HUES6 (cell line): ENCODE data around the gene ARL6.
"Not testable (repeated sequence)": the region's sequence is repeated elsewhere in the genome, so short reads cannot be mapped to it uniquely, and the experiment has no call there.

ENCODE experiments used
- H3K27ac ChIP-seq: 2 replicates; pipeline ENCODE4 v1.7.0; 2013; ENCODE audit warnings: low read depth, mild to moderate bottlenecking, low read length, inconsistent platforms
- H3K27me3 ChIP-seq: 2 replicates; pipeline ENCODE4 v1.6.1; 2013; ENCODE audit warnings: low read length; ENCODE audit not compliant: control insufficient read depth, insufficient read depth
- H3K36me3 ChIP-seq: 2 replicates; pipeline ENCODE4 v1.6.1; 2013; ENCODE audit warnings: low read length; ENCODE audit not compliant: control insufficient read depth, insufficient read depth
- H3K4me1 ChIP-seq: 2 replicates; pipeline ENCODE4 v1.6.1; 2013; ENCODE audit warnings: low read length; ENCODE audit not compliant: control insufficient read depth, insufficient read depth
- H3K4me3 ChIP-seq: 2 replicates; pipeline ENCODE4 v1.5.1; 2013; ENCODE audit warnings: low read depth, low read length
- H3K9ac ChIP-seq: one replicate; pipeline ENCODE4 v1.6.1; 2013; ENCODE audit warnings: mild to moderate bottlenecking, low read length
- H3K9me3 ChIP-seq: 2 replicates; pipeline ENCODE4 v1.6.1; 2013; ENCODE audit warnings: low read depth, low read length; ENCODE audit not compliant: control insufficient read depth, insufficient read depth

Gene ARL6

GRCh38 chr3:97821774-97822358 is 57.3 kb downstream of the ARL6 start, which contains the start of gene CRYBG3:
Gene CRYBG3, plus strand, starts transcription at chr3:97822011. Its CDS starts 196 bp downstream, at chr3:97822207.
- Histone ChIP-seq H3K27ac (peak within 1 kb of the TSS; percentile 22; the same call in 1 of the 2 replicates), H3K9me3 (no peaks in the 10 kb centered on the region)

GRCh38 chr3:97822359-97822775 is 57.8 kb downstream of the ARL6 start:
- H3K36me3 ChIP-seq: no peaks in the 10 kb centered on the region
- H3K4me1 ChIP-seq: peaks cover 8% of the 10 kb centered on the region; the same call in 1 of the 2 replicates
- peak overlapping the region; percentile 79 for H3K9ac ChIP-seq
- no peaks in the 10 kb centered on the region for H3K9me3 ChIP-seq
- peak overlapping the region; percentile 92 for H3K4me3 ChIP-seq
- H3K27ac ChIP-seq: peak overlapping the region; percentile 22; the same call in 1 of the 2 replicates
- H3K27me3 ChIP-seq: peaks cover 33% of the 10 kb centered on the region

More at GRCh38 chr3:97821774-97822358, 57.3 kb downstream of the ARL6 start, which contains the start of gene CRYBG3:
- Histone ChIP-seq H3K4me1 (peaks cover 8% of the 10 kb centered on the region; the same call in 1 of the 2 replicates), H3K9ac (peak within 1 kb of the TSS; percentile 79), H3K27me3 (peaks cover 33% of the 10 kb centered on the region), H3K4me3 (peak within 1 kb of the TSS; percentile 92), H3K36me3 (no peaks in the 10 kb centered on the region)

- H3K36me3 ChIP-seq: no peaks in the 10 kb centered on the region
- peak overlapping the region; percentile 92 for H3K4me3 ChIP-seq
- peaks cover 8% of the 10 kb centered on the region; the same call in 1 of the 2 replicates for H3K4me1 ChIP-seq
- H3K27me3 ChIP-seq: peaks cover 33% of the 10 kb centered on the region
- no peaks in the 10 kb centered on the region for H3K9me3 ChIP-seq
- H3K9ac ChIP-seq: no peak overlapping the region
- no peak overlapping the region for H3K27ac ChIP-seq
These were observed 58.8 kb downstream of the ARL6 start for GRCh38 chr3:97823046-97824004.

GRCh38 chr3:97825101-97825500 is 60.5 kb downstream of the ARL6 start:
- Histone ChIP-seq H3K4me3 (no peak overlapping the region), H3K4me1 (peaks cover 8% of the 10 kb centered on the region; the same call in 1 of the 2 replicates), H3K27me3 (peaks cover 33% of the 10 kb centered on the region), H3K9me3 (no peaks in the 10 kb centered on the region), H3K27ac (no peak overlapping the region), H3K9ac (no peak overlapping the region), H3K36me3 (no peaks in the 10 kb centered on the region)

GRCh38 chr3:97827741-97828471 is 63.3 kb downstream of the ARL6 start:
- H3K9me3 ChIP-seq: no peaks in the 10 kb centered on the region
- peaks cover 8% of the 10 kb centered on the region; the same call in 1 of the 2 replicates for H3K4me1 ChIP-seq
- peaks cover 11% of the 10 kb centered on the region for H3K27me3 ChIP-seq
- no peak overlapping the region for H3K27ac ChIP-seq
- H3K9ac ChIP-seq: no peak overlapping the region
- no peak overlapping the region for H3K4me3 ChIP-seq
- H3K36me3 ChIP-seq: no peaks in the 10 kb centered on the region

- no peaks in the 10 kb centered on the region for H3K9me3 ChIP-seq
- H3K9ac ChIP-seq: no peak overlapping the region
- no peaks in the 10 kb centered on the region for H3K36me3 ChIP-seq
- no peak overlapping the region for H3K27ac ChIP-seq
- no peaks in the 10 kb centered on the region for H3K27me3 ChIP-seq
- no peaks in the 10 kb centered on the region for H3K4me1 ChIP-seq
- H3K4me3 ChIP-seq: no peak overlapping the region
These were observed 64.6 kb downstream of the ARL6 start for GRCh38 chr3:97829198-97829597.

- Histone ChIP-seq H3K4me1 (no peaks in the 10 kb centered on the region), H3K4me3 (no peak overlapping the region), H3K27me3 (no peaks in the 10 kb centered on the region), H3K36me3 (no peaks in the 10 kb centered on the region), H3K27ac (no peak overlapping the region), H3K9me3 (no peaks in the 10 kb centered on the region), H3K9ac (no peak overlapping the region)
These were observed 66.1 kb downstream of the ARL6 start for GRCh38 chr3:97830638-97831037.

GRCh38 chr3:97831140-97831539 is 66.6 kb downstream of the ARL6 start:
- no peak overlapping the region for H3K9ac ChIP-seq
- H3K27me3 ChIP-seq: no peaks in the 10 kb centered on the region
- H3K4me3 ChIP-seq: no peak overlapping the region
- H3K27ac ChIP-seq: no peak overlapping the region
- H3K36me3 ChIP-seq: no peaks in the 10 kb centered on the region
- H3K4me1 ChIP-seq: no peaks in the 10 kb centered on the region
- no peaks in the 10 kb centered on the region for H3K9me3 ChIP-seq

- H3K9ac ChIP-seq, H3K9me3 ChIP-seq, H3K4me1 ChIP-seq, H3K27ac ChIP-seq, H3K27me3 ChIP-seq, H3K36me3 ChIP-seq, H3K4me3 ChIP-seq: not testable (repeated sequence)
These were observed 68.6 kb downstream of the ARL6 start for GRCh38 chr3:97833184-97833583.

GRCh38 chr3:97835761-97836160 is 71.2 kb downstream of the ARL6 start:
- Histone ChIP-seq H3K27ac (no peak overlapping the region), H3K36me3 (no peaks in the 10 kb centered on the region), H3K9me3 (no peaks in the 10 kb centered on the region), H3K4me1 (no peaks in the 10 kb centered on the region), H3K9ac (no peak overlapping the region), H3K4me3 (no peak overlapping the region), H3K27me3 (no peaks in the 10 kb centered on the region)
